ELF-1 (cell line): ENCODE measurements around the gene LRP8.

ENCODE experiments used
- DNase-seq: peaks from one replicate; pipeline ENCODE4 v3.0.0-alpha.2; 2016; ENCODE audit warnings: low read depth, low spot score

LRP8 gene

GRCh38 chr1:53324321-53324720 is 3.5 kb downstream of the LRP8 start:
- DNase-seq = no peak

GRCh38 chr1:53323316-53323715 is 4.6 kb downstream of the LRP8 start:
- DNase-seq = no peak

GRCh38 chr1:53321776-53322602 is 5.9 kb downstream of the LRP8 start:
- DNase-seq = no peak

GRCh38 chr1:53321366-53321765 is 6.5 kb downstream of the LRP8 start:
- DNase-seq = peak; percentile 78

- DNase-seq = no peak
Observed at GRCh38 chr1:53320646-53321045, 7.2 kb downstream of the LRP8 start.

- no peak for DNase-seq
Observed at GRCh38 chr1:53319296-53320101, 8.4 kb downstream of the LRP8 start.

- no peak for DNase-seq
Observed at GRCh38 chr1:53317646-53318539, 10.0 kb downstream of the LRP8 start.

- DNase-seq = no peak
Observed at GRCh38 chr1:53316766-53317581, 10.9 kb downstream of the LRP8 start.

GRCh38 chr1:53316424-53316765 is 11.5 kb downstream of the LRP8 start:
- DNase-seq = no peak

GRCh38 chr1:53315456-53316423 is 12.1 kb downstream of the LRP8 start:
- peak; percentile 63 for DNase-seq

- DNase-seq = no peak
Observed at GRCh38 chr1:53315046-53315445, 12.8 kb downstream of the LRP8 start.

GRCh38 chr1:53314606-53315005 is 13.3 kb downstream of the LRP8 start:
- DNase-seq = no peak

- no peak for DNase-seq
Observed at GRCh38 chr1:53314096-53314495, 13.8 kb downstream of the LRP8 start.

GRCh38 chr1:53313556-53313955 is 14.3 kb downstream of the LRP8 start:
- DNase-seq = no peak

GRCh38 chr1:53311702-53312305 is 16.1 kb downstream of the LRP8 start:
- DNase-seq = no peak

GRCh38 chr1:53310847-53311681 is 16.8 kb downstream of the LRP8 start:
- no peak for DNase-seq

GRCh38 chr1:53309802-53310201 is 18.1 kb downstream of the LRP8 start:
- DNase-seq = no peak

- peak; percentile 34 for DNase-seq
Observed at GRCh38 chr1:53308506-53308905, 19.4 kb downstream of the LRP8 start.

GRCh38 chr1:53307037-53307436 is 20.8 kb downstream of the LRP8 start:
- no peak for DNase-seq
